DOHH2 (cell line): ENCODE data around the gene SLC9A7.
A peak's percentile ranks its signal among the peaks of the same experiment; 100 is the strongest.

Experiments used
- H3F3A ChIP-seq: fragments of 200-600 bp; sonication (generic), shearing (Covaris generic); 2 replicates; pipeline ENCODE4 v1.6.0; 2016; ENCODE audit warnings: antibody characterized with exemption, mild to moderate bottlenecking; ENCODE audit not compliant: control insufficient read depth, insufficient read depth
- H3K27ac ChIP-seq: fragments of 200-600 bp; sonication (generic); 2 replicates; pipeline ENCODE4 v1.5.1; 2014; ENCODE audit warnings: low read depth, mild to moderate bottlenecking, low read length, moderate library complexity
- H3K27me3 ChIP-seq: fragments of 200-600 bp; sonication (generic); 2 replicates; pipeline ENCODE4 v1.6.1; 2014; ENCODE audit warnings: mild to moderate bottlenecking, low read length, mixed read lengths; ENCODE audit not compliant: control insufficient read depth
- H3K36me3 ChIP-seq: fragments of 200-600 bp; sonication (generic); 2 replicates; pipeline ENCODE4 v1.6.1; 2014; ENCODE audit warnings: mild to moderate bottlenecking, low read length, moderate library complexity, mixed read lengths; ENCODE audit not compliant: control insufficient read depth
- H3K4me1 ChIP-seq: fragments of 200-600 bp; sonication (generic); 2 replicates; pipeline ENCODE4 v1.6.1; 2014; ENCODE audit warnings: mild to moderate bottlenecking, low read length, mixed read lengths; ENCODE audit not compliant: control insufficient read depth
- H3K4me2 ChIP-seq: fragments of 200-600 bp; sonication (generic); 2 replicates; pipeline ENCODE4 v1.6.0; 2014; ENCODE audit warnings: mild to moderate bottlenecking, low read length, moderate library complexity
- H3K4me3 ChIP-seq: fragments of 200-600 bp; sonication (generic); 2 replicates; pipeline ENCODE4 v1.5.1; 2014; ENCODE audit warnings: mild to moderate bottlenecking, low read length, mixed read lengths
- H3K79me2 ChIP-seq: fragments of 200-600 bp; sonication (generic); 2 replicates; pipeline ENCODE4 v1.6.1; 2014; ENCODE audit warnings: mild to moderate bottlenecking, low read length, mixed read lengths; ENCODE audit not compliant: control insufficient read depth
- H3K9me2 ChIP-seq: fragments of 200-600 bp; sonication (generic); replicated peaks from 2 replicates; pipeline ENCODE4 v1.6.1; 2014; ENCODE audit warnings: mild to moderate bottlenecking, low read length, mixed read lengths; ENCODE audit not compliant: control insufficient read depth
- H3K9me3 ChIP-seq: fragments of 200-600 bp; sonication (generic); 2 replicates; pipeline ENCODE4 v1.6.1; 2014; ENCODE audit warnings: antibody characterized with exemption, low read length, mixed read lengths; ENCODE audit not compliant: control insufficient read depth, insufficient read depth
- H4K20me1 ChIP-seq: fragments of 200-600 bp; sonication (generic); 2 replicates; pipeline ENCODE4 v1.6.0; 2014; ENCODE audit warnings: low read depth, mild to moderate bottlenecking, antibody characterized with exemption, low read length, moderate library complexity; ENCODE audit not compliant: control insufficient read depth, insufficient read depth
- EZH2phosphoT487 ChIP-seq: fragments of 200-600 bp; sonication (generic); IDR thresholded peaks from 2 replicates; pipeline ENCODE4 v1.6.1; 2017; ENCODE audit warnings: borderline replicate concordance, mild to moderate bottlenecking, antibody characterized with exemption, low read length, moderate library complexity, mixed read lengths
- TF ChIP-seq, protein P1 (sequence below): fragments of 200-600 bp; sonication (generic); IDR thresholded peaks from one replicate; pipeline ENCODE4 v1.5.1; 2014; ENCODE audit warnings: antibody characterized with exemption, mild to moderate bottlenecking, low read depth, low read length; ENCODE audit not compliant: poor library complexity, severe bottlenecking

The SLC9A7 gene

DNA sequence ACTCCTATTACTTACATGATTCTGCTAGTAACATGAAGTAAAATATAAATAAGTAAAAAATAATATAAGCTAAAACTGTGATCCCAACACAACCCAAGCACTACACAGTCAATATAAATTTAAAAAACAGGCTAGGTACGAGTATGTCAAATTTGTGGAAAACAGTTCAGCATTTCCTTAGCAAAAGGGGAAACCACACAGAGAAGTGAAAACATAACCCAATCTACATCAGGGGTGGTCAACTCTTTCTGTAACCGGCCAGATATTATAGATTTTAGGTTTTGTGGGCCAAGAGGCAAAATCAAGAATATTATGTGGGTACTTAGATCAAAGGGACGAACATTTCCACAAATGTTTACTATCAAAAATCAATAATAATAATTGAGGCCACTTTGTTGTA, 115.3 kb downstream of the SLC9A7 start:
- H3K27me3 ChIP-seq, result no peaks in the 10 kb centered on the region
- no peaks in the 10 kb centered on the region for H3K79me2 ChIP-seq
- no peak overlapping the region for H3K27ac ChIP-seq
- no peaks in the 10 kb centered on the region for H3K9me2 ChIP-seq
- no peak overlapping the region for H3K4me2 ChIP-seq
- no peaks in the 10 kb centered on the region for H3K4me1 ChIP-seq
- no peak for TF ChIP-seq EZH2phosphoT487
- no peaks in the 10 kb centered on the region for H3K36me3 ChIP-seq
- no peaks in the 10 kb centered on the region for H3K9me3 ChIP-seq
- H4K20me1 ChIP-seq, result no peaks in the 10 kb centered on the region
- no peaks in the 10 kb centered on the region for H3F3A ChIP-seq
- H3K4me3 ChIP-seq, result no peak overlapping the region

DNA sequence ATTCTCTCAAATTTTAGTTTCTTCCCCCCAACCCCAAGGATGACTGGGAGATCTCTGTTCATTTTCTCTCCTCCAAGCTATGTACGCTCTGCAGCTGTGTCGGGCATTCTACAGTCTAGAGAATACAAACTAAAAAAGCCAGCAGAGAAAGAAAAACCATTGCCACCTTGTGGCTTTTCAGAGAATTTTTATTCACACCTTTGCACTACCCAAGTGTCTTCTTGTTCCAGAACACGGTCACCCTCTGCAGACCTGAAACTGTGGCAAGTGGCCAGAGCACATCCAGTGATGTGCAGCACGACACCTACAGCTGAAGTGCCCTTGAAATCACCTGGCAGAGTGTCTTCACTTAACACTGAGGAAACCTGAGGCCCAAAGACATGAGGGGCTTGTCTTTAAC, 116.8 kb downstream of the SLC9A7 start:
- H3K27ac ChIP-seq, result no peak overlapping the region
- H3K9me3 ChIP-seq, result no peaks in the 10 kb centered on the region
- H3K36me3 ChIP-seq, result no peaks in the 10 kb centered on the region
- H4K20me1 ChIP-seq, result no peaks in the 10 kb centered on the region
- no peaks in the 10 kb centered on the region for H3K9me2 ChIP-seq
- no peaks in the 10 kb centered on the region for H3K4me1 ChIP-seq
- H3K27me3 ChIP-seq, result no peaks in the 10 kb centered on the region
- H3K79me2 ChIP-seq, result no peaks in the 10 kb centered on the region
- H3K4me3 ChIP-seq, result no peak overlapping the region
- no peak overlapping the region for H3K4me2 ChIP-seq
- no peaks in the 10 kb centered on the region for H3F3A ChIP-seq
- TF ChIP-seq, protein P1, sequence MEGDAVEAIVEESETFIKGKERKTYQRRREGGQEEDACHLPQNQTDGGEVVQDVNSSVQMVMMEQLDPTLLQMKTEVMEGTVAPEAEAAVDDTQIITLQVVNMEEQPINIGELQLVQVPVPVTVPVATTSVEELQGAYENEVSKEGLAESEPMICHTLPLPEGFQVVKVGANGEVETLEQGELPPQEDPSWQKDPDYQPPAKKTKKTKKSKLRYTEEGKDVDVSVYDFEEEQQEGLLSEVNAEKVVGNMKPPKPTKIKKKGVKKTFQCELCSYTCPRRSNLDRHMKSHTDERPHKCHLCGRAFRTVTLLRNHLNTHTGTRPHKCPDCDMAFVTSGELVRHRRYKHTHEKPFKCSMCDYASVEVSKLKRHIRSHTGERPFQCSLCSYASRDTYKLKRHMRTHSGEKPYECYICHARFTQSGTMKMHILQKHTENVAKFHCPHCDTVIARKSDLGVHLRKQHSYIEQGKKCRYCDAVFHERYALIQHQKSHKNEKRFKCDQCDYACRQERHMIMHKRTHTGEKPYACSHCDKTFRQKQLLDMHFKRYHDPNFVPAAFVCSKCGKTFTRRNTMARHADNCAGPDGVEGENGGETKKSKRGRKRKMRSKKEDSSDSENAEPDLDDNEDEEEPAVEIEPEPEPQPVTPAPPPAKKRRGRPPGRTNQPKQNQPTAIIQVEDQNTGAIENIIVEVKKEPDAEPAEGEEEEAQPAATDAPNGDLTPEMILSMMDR, result peak; percentile 35
- TF ChIP-seq EZH2phosphoT487, result no peak

DNA sequence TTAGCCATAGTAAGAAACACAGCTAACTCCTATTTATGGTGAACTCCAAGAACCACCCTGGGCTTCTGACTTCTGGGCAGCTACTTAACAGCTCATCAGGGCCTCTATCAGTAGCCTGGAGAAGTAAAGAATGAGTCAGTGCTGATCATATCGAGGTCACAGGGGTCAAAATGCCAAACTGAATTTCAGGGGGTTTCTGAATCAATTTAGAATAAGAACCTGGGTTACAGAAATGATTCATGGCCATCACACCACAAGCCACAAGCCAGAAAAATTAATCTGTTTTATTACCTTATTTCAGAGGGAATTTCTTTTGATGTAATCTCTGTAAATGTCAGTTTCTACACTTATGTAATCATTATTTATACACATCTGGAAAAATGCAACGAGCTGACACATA, 121.0 kb downstream of the SLC9A7 start:
- no peak for TF ChIP-seq EZH2phosphoT487
- TF ChIP-seq, protein P1, result no peak

DNA sequence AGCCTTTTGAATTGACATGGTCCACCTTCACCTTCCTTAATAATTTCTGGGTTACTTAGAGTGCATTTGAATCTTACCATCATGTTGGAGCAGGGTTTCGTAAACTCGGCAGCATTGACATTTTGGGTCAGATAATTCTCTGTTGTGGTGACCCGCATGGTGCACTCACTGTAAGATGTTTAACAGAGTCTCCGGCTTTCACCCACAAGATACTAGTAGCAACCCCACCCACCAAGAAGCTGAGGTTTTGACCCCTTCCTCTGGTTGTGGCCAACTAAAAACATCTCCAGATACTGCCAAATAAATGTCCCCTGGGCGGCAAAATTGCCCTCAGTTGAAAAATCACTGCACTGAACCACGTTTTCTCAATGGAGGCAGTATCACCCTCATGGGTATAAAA, 122.7 kb downstream of the SLC9A7 start:
- TF ChIP-seq, protein P1, result no peak
- TF ChIP-seq EZH2phosphoT487, result no peak
- Histone ChIP-seq H3K4me1 (no peaks in the 10 kb centered on the region), H3K79me2 (no peaks in the 10 kb centered on the region), H3K9me2 (no peaks in the 10 kb centered on the region), H3K4me2 (no peak overlapping the region), H3K27ac (no peak overlapping the region), H3K27me3 (no peaks in the 10 kb centered on the region), H3K4me3 (no peak overlapping the region), H3K36me3 (no peaks in the 10 kb centered on the region), H4K20me1 (no peaks in the 10 kb centered on the region), H3F3A (no peaks in the 10 kb centered on the region), H3K9me3 (no peaks in the 10 kb centered on the region)

More for the DNA sequence above, 121.0 kb downstream of the SLC9A7 start:
- Histone ChIP-seq H3K27ac (no peak overlapping the region), H3K9me2 (no peaks in the 10 kb centered on the region), H3K79me2 (no peaks in the 10 kb centered on the region), H3K4me2 (no peak overlapping the region), H3K27me3 (no peaks in the 10 kb centered on the region), H3K36me3 (no peaks in the 10 kb centered on the region), H3K4me1 (no peaks in the 10 kb centered on the region), H4K20me1 (no peaks in the 10 kb centered on the region), H3F3A (no peaks in the 10 kb centered on the region), H3K4me3 (no peak overlapping the region), H3K9me3 (no peaks in the 10 kb centered on the region)
